Activated effector memory CD4-positive, alpha-beta T cell treated with anti-CD3 and anti-CD28 coated beads, Interleukin-2, amount 50 U/mL, for 16 hours (primary cell): ENCODE results near the gene MTX2.

Experiments
- DNase-seq: peaks from one replicate; pipeline ENCODE4 v3.0.0-alpha.2; 2020

MTX2 gene

DNA sequence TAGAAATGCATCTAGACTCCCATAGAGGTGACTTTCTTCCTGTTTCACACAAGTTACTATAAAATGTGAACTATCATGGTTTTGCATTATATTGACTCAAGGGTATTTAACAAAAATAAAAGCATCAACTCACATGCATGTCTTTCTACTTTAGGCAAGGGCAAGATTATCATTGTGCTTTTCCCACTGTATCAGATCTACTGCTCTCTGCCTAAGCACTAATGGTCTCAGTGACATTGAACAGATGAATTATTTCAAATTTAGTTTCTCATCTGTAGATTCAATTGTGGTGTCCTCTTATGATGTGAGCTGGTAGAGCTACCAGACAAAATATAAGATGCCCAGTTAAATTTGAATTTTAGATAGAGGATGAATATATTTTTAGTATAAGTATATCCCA is 113.9 kb downstream of the MTX2 start:
- DNase-seq = no peak

DNA sequence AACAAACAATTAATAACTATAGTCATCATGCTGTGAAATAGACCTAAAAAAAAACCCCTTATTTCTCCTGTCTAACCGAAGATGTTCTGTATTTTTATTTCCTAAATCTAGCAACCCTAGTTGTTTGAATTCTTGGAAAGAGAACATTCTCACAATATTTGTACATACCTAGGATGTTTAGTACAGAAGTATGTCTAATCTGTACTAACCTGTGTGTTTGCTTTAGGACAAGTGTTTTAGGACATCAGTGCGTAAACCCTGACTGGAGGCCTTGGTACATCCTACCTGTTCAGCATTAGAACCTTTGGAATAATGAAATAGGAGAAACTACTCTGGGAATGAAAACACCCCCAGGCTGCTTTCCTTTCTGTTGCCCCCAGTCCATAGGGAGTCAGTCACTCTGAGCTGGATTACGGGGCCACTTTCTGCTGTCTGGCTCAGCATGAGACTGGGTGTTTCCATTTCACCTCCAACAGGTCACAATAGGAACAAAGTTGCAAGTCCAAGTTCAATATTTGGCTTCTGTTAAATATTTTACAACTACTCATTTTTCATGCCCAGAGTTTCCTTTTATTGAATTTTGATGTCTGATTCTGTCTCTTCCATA is 114.7 kb downstream of the MTX2 start:
- DNase-seq = no peak

DNA sequence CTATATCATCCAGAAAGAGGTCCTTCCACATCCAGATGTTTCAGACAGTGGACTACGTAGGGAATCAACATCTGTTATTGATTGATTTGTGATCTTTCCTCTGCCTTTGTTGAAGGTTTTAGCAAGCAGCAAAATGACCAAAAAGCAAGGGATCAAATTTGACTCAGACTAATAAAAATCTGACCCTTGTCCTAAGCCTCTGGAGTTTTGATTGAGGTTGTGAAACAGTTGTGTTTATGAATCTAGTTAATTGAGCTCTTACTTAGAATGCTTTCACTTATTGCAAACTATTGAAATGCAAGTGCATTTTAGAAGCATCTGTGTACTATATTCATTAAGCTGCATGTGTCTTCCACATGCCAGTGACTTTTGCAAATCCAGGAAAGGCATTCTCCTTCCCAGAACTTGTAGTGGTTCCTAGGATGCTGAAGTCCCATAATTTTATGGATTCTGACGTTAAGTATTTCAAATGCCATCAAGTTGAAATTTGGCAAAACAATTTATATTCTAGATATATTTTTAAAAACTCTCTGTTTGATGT is 116.0 kb downstream of the MTX2 start:
- no peak for DNase-seq

DNA sequence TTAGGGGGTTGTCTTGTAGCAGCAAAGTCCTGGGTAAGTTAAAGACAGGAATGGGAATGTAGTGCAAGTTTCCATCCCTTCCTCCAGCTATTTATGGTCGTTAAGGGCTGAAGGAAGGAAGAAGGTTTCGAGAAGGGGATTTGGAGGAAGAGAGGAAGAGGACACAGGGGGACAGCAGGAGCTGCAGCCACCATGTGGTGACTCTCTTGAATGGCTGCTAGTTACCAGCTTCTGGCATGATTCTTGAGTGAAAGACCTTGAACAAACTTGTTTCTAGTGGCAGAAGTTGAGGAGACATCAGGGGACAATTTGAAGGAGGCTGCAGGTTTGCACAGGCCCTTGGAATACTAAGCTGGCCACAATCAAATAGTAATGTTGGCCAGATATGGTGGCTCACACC is 116.6 kb downstream of the MTX2 start:
- DNase-seq = no peak
